ENCODE results near the gene LNPK. TPM values are rescaled to one million over a fixed set of nuclear protein-coding genes. Genes with fewer than 3 reads are reported as not detected.

LNPK gene
- total RNA-seq, 1 donor from 2014 or later = 32.7 TPM

DNA sequence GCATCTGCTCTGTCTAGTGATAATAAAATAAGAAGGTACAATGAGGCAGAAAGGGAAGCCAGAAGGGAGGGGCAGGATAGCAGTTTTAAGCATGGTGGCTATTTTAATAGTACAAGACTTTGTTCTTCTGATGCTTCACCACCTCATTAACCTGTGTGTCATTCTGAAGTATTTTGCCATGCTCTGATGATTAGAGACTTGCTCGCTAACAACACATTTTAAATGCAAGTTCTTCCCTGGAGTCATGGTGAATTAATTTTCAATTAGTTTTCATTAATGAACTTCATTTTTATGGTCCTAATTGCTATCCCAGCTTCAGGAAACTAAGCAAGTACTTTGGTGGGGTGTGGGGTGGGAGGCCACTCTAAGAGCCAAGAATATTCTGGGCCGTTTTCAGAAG, 25.7 kb upstream of the LNPK start:
- Histone ChIP-seq H3K27me3 (no peaks in the 10 kb centered on the region), H3K4me1 (no peaks in the 10 kb centered on the region), H3K27ac (no peak overlapping the region), H3K36me3 (no peaks in the 10 kb centered on the region), H3K9me3 (no peaks in the 10 kb centered on the region), H3K4me3 (no peak overlapping the region)
- intact Hi-C loops (cut with DNase I) = no loop called here
- no peak for DNase-seq (ENCODE audit: extremely low spot score in 2 of 2)
- TF ChIP-seq POLR2AphosphoS5 (IDR thresholded peaks at IDR 0.05; ENCODE audit: insufficient read depth in 1 of 2, low read depth in 1 of 2) (no peak), POLR2A (IDR thresholded peaks at IDR 0.05) (no peak)
- TF ChIP-seq, protein P1, sequence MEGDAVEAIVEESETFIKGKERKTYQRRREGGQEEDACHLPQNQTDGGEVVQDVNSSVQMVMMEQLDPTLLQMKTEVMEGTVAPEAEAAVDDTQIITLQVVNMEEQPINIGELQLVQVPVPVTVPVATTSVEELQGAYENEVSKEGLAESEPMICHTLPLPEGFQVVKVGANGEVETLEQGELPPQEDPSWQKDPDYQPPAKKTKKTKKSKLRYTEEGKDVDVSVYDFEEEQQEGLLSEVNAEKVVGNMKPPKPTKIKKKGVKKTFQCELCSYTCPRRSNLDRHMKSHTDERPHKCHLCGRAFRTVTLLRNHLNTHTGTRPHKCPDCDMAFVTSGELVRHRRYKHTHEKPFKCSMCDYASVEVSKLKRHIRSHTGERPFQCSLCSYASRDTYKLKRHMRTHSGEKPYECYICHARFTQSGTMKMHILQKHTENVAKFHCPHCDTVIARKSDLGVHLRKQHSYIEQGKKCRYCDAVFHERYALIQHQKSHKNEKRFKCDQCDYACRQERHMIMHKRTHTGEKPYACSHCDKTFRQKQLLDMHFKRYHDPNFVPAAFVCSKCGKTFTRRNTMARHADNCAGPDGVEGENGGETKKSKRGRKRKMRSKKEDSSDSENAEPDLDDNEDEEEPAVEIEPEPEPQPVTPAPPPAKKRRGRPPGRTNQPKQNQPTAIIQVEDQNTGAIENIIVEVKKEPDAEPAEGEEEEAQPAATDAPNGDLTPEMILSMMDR (IDR thresholded peaks at IDR 0.05) = no peak

- Histone ChIP-seq H3K4me1 (no peaks in the 10 kb centered on the region), H3K27me3 (no peaks in the 10 kb centered on the region), H3K4me3 (no peak overlapping the region), H3K9me3 (no peaks in the 10 kb centered on the region), H3K27ac (no peak overlapping the region), H3K36me3 (no peaks in the 10 kb centered on the region)
- DNase-seq (ENCODE audit: extremely low spot score in 2 of 2) = no peak
- intact Hi-C loops (cut with DNase I) = no loop called here
- TF ChIP-seq, protein P1 (IDR thresholded peaks at IDR 0.05) = no peak
- TF ChIP-seq POLR2A (IDR thresholded peaks at IDR 0.05) = no peak
- TF ChIP-seq POLR2AphosphoS5 (IDR thresholded peaks at IDR 0.05; ENCODE audit: insufficient read depth in 1 of 2, low read depth in 1 of 2) = no peak
Observed at GRCh38 chr2:176025932-176026331, 23.9 kb upstream of the LNPK start.

GRCh38 chr2:176024083-176024482, 22.0 kb upstream of the LNPK start:
- H3K27me3 ChIP-seq = no peaks in the 10 kb centered on the region
- H3K4me1 ChIP-seq = no peaks in the 10 kb centered on the region
- no peaks in the 10 kb centered on the region for H3K9me3 ChIP-seq
- intact Hi-C loops (cut with DNase I) = no loop called here
- H3K4me3 ChIP-seq = no peak overlapping the region
- DNase-seq (ENCODE audit: extremely low spot score in 2 of 2) = no peak
- H3K36me3 ChIP-seq = no peaks in the 10 kb centered on the region
- TF ChIP-seq POLR2A (IDR thresholded peaks at IDR 0.05) (no peak), POLR2AphosphoS5 (IDR thresholded peaks at IDR 0.05; ENCODE audit: insufficient read depth in 1 of 2, low read depth in 1 of 2) (no peak)
- TF ChIP-seq, protein P1 (IDR thresholded peaks at IDR 0.05) = no peak
- H3K27ac ChIP-seq = no peak overlapping the region

- no peak for DNase-seq (ENCODE audit: extremely low spot score in 2 of 2)
Observed at GRCh38 chr2:176022048-176022447, 20.0 kb upstream of the LNPK start.

GRCh38 chr2:176020400-176020799, 18.3 kb upstream of the LNPK start:
- no peaks in the 10 kb centered on the region for H3K27me3 ChIP-seq
- intact Hi-C loops (cut with DNase I) = no loop called here

More at GRCh38 chr2:176022048-176022447, 20.0 kb upstream of the LNPK start:
- H3K4me1 ChIP-seq = no peaks in the 10 kb centered on the region
- TF ChIP-seq POLR2AphosphoS5 (IDR thresholded peaks at IDR 0.05; ENCODE audit: insufficient read depth in 1 of 2, low read depth in 1 of 2) = no peak
- no peak overlapping the region for H3K27ac ChIP-seq
- no peaks in the 10 kb centered on the region for H3K36me3 ChIP-seq
- no peaks in the 10 kb centered on the region for H3K27me3 ChIP-seq
- no peaks in the 10 kb centered on the region for H3K9me3 ChIP-seq
- intact Hi-C loops (cut with DNase I) = no loop called here
- H3K4me3 ChIP-seq = no peak overlapping the region

GRCh38 chr2:176018708-176019107, 16.6 kb upstream of the LNPK start:
- no peak for DNase-seq (ENCODE audit: extremely low spot score in 2 of 2)
- no peaks in the 10 kb centered on the region for H3K9me3 ChIP-seq
- intact Hi-C loops (cut with DNase I) = no loop called here
- H3K27me3 ChIP-seq = no peaks in the 10 kb centered on the region
- H3K27ac ChIP-seq = no peak overlapping the region
- no peak overlapping the region for H3K4me3 ChIP-seq
- no peaks in the 10 kb centered on the region for H3K36me3 ChIP-seq
- H3K4me1 ChIP-seq = no peaks in the 10 kb centered on the region
- TF ChIP-seq, protein P1 (IDR thresholded peaks at IDR 0.05) = no peak
- TF ChIP-seq POLR2A (IDR thresholded peaks at IDR 0.05) (no peak), POLR2AphosphoS5 (IDR thresholded peaks at IDR 0.05; ENCODE audit: insufficient read depth in 1 of 2, low read depth in 1 of 2) (no peak)

More at GRCh38 chr2:176020400-176020799, 18.3 kb upstream of the LNPK start:
- Histone ChIP-seq H3K4me3 (no peak overlapping the region), H3K4me1 (no peaks in the 10 kb centered on the region), H3K9me3 (no peaks in the 10 kb centered on the region), H3K36me3 (no peaks in the 10 kb centered on the region), H3K27ac (no peak overlapping the region)
- no peak for TF ChIP-seq POLR2A (IDR thresholded peaks at IDR 0.05)
- no peak for TF ChIP-seq POLR2AphosphoS5 (IDR thresholded peaks at IDR 0.05; ENCODE audit: insufficient read depth in 1 of 2, low read depth in 1 of 2)
- no peak for DNase-seq (ENCODE audit: extremely low spot score in 2 of 2)

Measured in vagina (tissue), 2 donors.